AG10803 (cell line): ENCODE data around the gene ASIC2.

ENCODE experiments used
- DNase-seq: peaks from one replicate; pipeline ENCODE4 v3.0.0; 2010; ENCODE audit warnings: low read depth
- H3K4me3 ChIP-seq: 2 replicates; pipeline ENCODE4 v1.5.1; 2011; ENCODE audit warnings: mild to moderate bottlenecking, low read length, control low read depth
- CTCF ChIP-seq: conservative IDR thresholded peaks from 2 replicates; pipeline ENCODE4 v1.5.1; 2011; ENCODE audit warnings: mild to moderate bottlenecking, low read length, control low read depth, inconsistent platforms

Gene ASIC2

GRCh38 chr17:33300241-33300640 lies 7.1 kb upstream of the ASIC2 start:
- H3K4me3 ChIP-seq = no peak overlapping the region
- no peak for TF ChIP-seq CTCF
- no peak for DNase-seq

- TF ChIP-seq CTCF = no peak
- H3K4me3 ChIP-seq = no peak overlapping the region
- no peak for DNase-seq
Measured at GRCh38 chr17:33299115-33299514, 6.0 kb upstream of the ASIC2 start.

GRCh38 chr17:33297643-33298042 lies 4.5 kb upstream of the ASIC2 start:
- DNase-seq = no peak
- no peak for TF ChIP-seq CTCF
- H3K4me3 ChIP-seq = no peak overlapping the region

GRCh38 chr17:33294994-33295393 lies 1.9 kb upstream of the ASIC2 start:
- no peak for TF ChIP-seq CTCF
- no peak overlapping the region for H3K4me3 ChIP-seq
- DNase-seq = no peak

GRCh38 chr17:33292201-33292980 lies 704 bp downstream of the ASIC2 start:
- H3K4me3 ChIP-seq = no peak overlapping the region
- no peak for DNase-seq
- TF ChIP-seq CTCF = 0 out of 2 replicates have a peak, but pooled peaks have one; percentile 4

GRCh38 chr17:33291248-33292200 lies 1.6 kb downstream of the ASIC2 start:
- peak; percentile 8 for DNase-seq
- peak overlapping the region; percentile 26; the same call in 1 of the 2 replicates for H3K4me3 ChIP-seq

More at GRCh38 chr17:33291248-33292200, 1.6 kb downstream of the ASIC2 start:
- TF ChIP-seq CTCF = no peak
